GM18868 (cell line): ENCODE measurements around the gene LPCAT1.
A peak's percentile ranks its signal among the peaks of the same experiment; 100 is the strongest.
"Not testable (repeated sequence)": the region's sequence is repeated elsewhere in the genome, so short reads cannot be mapped to it uniquely, and the experiment has no call there.

Experiments
- ATAC-seq: cut with Tn5 transposase; IDR thresholded peaks from one replicate; pipeline ENCODE4 v1.9.1; 2021; ENCODE audit warnings: mild to moderate bottlenecking, moderate library complexity; ENCODE audit not compliant: unreplicated experiment

LPCAT1 gene

GRCh38 chr5:1510151-1510561 is 13.6 kb downstream of the LPCAT1 start:
- ATAC-seq, result no peak

GRCh38 chr5:1509346-1510085 is 14.2 kb downstream of the LPCAT1 start:
- ATAC-seq, result no peak

- no peak for ATAC-seq
Observed at GRCh38 chr5:1508659-1509290, 15.0 kb downstream of the LPCAT1 start.

- no peak for ATAC-seq
Observed at GRCh38 chr5:1507961-1508658, 15.7 kb downstream of the LPCAT1 start.

GRCh38 chr5:1507457-1507856 is 16.3 kb downstream of the LPCAT1 start:
- no peak for ATAC-seq

- no peak for ATAC-seq
Observed at GRCh38 chr5:1507014-1507375, 16.8 kb downstream of the LPCAT1 start.

- no peak for ATAC-seq
Observed at GRCh38 chr5:1506242-1507013, 17.3 kb downstream of the LPCAT1 start.

GRCh38 chr5:1505506-1506241 is 18.1 kb downstream of the LPCAT1 start:
- no peak for ATAC-seq

GRCh38 chr5:1505089-1505488 is 18.7 kb downstream of the LPCAT1 start:
- not testable (repeated sequence) for ATAC-seq

- no peak for ATAC-seq
Observed at GRCh38 chr5:1504617-1505016, 19.1 kb downstream of the LPCAT1 start.

GRCh38 chr5:1504069-1504595 is 19.6 kb downstream of the LPCAT1 start:
- peak; percentile 12 for ATAC-seq

- peak; percentile 19 for ATAC-seq
Observed at GRCh38 chr5:1503241-1504068, 20.3 kb downstream of the LPCAT1 start.

- ATAC-seq, result no peak
Observed at GRCh38 chr5:1502737-1503120, 21.0 kb downstream of the LPCAT1 start.

GRCh38 chr5:1502046-1502736 is 21.6 kb downstream of the LPCAT1 start:
- ATAC-seq, result peak; percentile 24

GRCh38 chr5:1501372-1502045 is 22.3 kb downstream of the LPCAT1 start:
- ATAC-seq, result no peak

GRCh38 chr5:1500411-1501091 is 23.2 kb downstream of the LPCAT1 start:
- ATAC-seq, result no peak

GRCh38 chr5:1499851-1500250 is 23.9 kb downstream of the LPCAT1 start:
- no peak for ATAC-seq
